T47D (cell line): Measurements from ENCODE around the gene HACD2.

ENCODE experiments used
- DNase-seq, 2 experiments: peaks; one replicate each; pipeline versions ENCODE4 v3.0.0 to v3.0.0-alpha.2; 2011 to 2012; ENCODE audit warnings: low read depth in 1 of 2, low spot score in 1 of 2
- JUND ChIP-seq: IDR thresholded peaks from 2 replicates; pipeline ENCODE4 v1.6.1; 2012; ENCODE audit warnings: low read depth
- in situ Hi-C: cut with HindIII; loops from 2 replicates; pipeline ENCODE4 v1.10.0; 2016; ENCODE audit warnings: low sequenced_read_pairs, low pct_unique_long_range_greater_than_20kb

The HACD2 gene

DNA sequence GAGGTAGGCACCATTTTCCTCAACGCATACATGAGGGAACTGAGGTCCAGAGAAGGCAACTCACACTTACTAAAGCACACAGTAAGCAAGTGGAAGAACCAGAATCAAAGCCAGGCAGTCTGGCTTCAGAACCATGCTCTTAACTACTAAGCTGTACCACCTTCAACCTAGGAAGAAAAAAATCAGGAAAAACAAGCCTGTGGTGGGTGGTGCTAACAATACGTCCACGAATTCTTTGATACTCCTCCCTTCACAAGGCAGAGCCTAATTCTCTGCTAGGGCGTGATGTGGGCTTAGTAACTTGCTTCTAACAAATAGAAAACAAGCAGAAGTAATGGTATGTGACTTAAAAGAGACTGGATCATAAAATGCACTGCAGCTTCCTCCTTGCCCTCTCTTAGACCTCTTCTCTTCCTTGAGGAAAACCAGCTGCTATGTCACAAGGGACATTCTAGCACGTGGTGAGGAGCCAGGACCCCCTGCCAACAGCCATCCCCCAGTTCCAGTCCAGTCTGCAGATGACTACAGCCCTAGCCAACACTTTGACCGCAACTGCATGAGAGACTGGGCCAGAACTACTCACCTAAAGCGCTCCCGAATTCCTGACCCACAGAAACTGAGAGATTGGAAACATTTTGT is 36.9 kb downstream of the HACD2 start:
- DNase-seq, result no peak

GRCh38 chr3:123546133-123546755 is 38.6 kb downstream of the HACD2 start:
- in situ Hi-C loops, result no loop called here
- no peak for TF ChIP-seq JUND
- no peak for DNase-seq

More for the DNA sequence above, 36.9 kb downstream of the HACD2 start:
- TF ChIP-seq JUND, result no peak
- in situ Hi-C loops, result no loop called here

GRCh38 chr3:123543950-123544349 is 40.9 kb downstream of the HACD2 start:
- in situ Hi-C loops, result no loop called here
- TF ChIP-seq JUND, result no peak
- DNase-seq, result no peak

DNA sequence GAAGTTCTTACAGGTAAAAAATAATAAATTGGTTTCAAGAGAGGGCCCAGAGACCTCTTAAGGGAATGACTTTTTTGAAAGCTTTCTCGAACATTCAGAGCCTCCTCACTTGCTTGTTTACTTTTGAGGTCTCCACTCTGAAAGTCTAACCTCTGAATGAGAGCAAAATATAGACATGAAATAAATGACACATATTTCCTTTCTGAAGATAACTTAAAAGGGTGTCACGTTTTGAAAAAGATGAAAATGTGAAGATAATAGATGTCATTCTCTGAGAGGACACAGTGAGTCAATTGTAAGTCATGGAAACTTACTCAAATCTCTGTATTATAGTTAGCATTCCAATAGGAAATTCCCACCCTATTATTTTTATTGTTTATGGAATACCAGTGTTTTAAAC is 44.6 kb downstream of the HACD2 start:
- TF ChIP-seq JUND, result no peak
- DNase-seq, result no peak
- in situ Hi-C loops, result no loop called here

DNA sequence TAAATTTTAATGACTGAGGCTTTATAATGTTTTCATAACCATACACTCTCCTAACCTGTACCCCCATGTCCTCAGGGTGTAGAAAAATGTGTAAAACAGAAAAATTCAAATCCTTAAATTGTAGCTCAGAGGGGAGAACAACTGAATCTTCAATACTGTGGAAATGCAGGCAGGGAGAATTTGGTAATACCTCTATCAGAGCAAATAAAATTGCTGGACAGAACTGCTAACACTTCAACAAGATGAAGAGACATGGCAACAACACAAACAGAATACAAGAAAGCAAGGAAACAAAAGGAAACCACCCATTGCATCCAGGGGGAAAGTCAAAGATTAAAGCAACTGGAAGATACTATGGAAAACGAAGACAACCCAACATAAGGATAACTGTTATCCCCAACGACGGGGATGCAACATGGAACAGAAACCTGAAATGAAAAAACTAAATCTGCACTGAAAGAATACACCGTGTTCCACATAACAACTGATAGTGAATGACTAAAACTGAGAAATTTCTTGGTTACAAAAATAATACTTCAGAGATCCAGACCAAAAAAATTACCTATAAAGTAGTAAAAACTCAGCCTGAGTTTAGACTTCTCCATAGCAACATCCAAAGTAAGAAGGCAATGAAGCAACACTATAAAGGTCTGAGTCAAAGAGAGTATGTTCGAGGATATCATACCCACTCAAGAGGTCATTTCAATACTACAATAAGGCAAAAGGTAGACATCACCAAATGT is 48.5 kb downstream of the HACD2 start:
- no peak for TF ChIP-seq JUND
- in situ Hi-C loops, result no loop called here
- no peak for DNase-seq

- no peak for TF ChIP-seq JUND
- no peak for DNase-seq
- in situ Hi-C loops, result no loop called here
Observed at GRCh38 chr3:123535580-123535979, 49.3 kb downstream of the HACD2 start.

GRCh38 chr3:123534264-123534663 is 50.6 kb downstream of the HACD2 start:
- in situ Hi-C loops, result no loop called here
- TF ChIP-seq JUND, result no peak
- DNase-seq, result no peak

DNA sequence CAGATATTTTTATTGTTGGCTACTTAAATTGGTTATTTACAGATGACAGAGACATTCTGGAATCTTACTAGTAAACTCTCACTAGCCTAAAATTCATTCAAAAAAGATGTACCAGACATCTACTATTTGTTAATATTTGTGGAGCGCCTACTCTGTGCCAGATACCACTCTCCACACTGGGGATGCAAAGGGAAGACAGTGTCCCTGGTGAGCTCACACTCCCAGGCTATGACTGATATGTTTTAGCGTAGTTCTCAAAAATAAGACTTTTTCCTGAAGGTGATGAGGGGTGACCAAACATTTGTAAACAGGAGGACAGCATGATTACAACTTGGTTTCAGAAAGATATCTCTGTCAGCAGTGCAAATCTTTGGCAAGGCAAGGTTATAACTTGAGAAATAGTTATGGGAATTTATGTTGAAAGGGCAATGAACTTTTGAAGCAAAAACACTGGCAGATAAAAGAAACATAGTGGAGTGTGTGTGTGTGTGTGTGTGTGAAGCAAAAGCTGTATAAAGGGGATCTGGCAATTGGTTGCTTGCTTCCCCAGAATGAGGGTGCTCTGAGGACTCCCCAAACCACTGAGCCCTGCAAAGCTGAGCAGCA is 51.2 kb downstream of the HACD2 start:
- DNase-seq, result no peak
- in situ Hi-C loops, result no loop called here
- TF ChIP-seq JUND, result no peak

DNA sequence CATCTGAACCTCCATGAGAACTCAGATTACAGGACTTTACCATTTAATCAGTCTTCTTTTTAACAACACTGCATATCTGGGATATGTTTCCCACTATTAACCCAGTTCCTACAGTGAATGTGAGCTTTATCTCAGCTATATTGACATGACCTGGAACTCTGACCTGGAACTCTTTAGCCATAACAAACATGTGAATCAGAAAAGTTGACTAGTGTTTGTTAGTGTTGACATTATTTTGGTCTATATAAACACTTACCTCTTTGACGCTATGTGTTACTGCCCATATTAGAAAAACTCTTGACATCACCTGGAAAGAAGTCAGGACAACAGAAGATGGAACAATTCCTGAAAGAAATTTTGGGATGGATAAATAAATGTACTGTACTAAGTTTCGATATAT is 56.7 kb downstream of the HACD2 start:
- no peak for TF ChIP-seq JUND
- DNase-seq, result no peak
- in situ Hi-C loops, result no loop called here

DNA sequence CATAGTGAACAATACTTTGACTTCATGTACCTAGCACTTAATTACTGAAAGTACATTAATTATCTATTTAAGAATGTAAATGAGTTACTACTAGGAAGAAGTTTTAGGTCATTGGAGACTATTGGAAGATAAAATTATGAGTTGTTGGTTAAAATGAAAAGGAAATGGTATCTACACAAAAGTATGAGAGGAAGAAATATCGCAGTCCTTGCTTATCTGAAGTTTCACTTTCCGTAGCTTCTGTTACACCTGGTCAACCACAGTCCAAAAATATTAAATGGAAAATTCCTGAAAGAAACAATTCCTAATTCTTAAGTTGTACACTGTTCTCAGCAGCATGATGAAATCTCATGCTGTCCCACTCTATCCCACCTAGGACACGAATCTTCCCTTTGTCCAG is 57.8 kb downstream of the HACD2 start:
- in situ Hi-C loops, result no loop called here
- DNase-seq, result no peak
- TF ChIP-seq JUND, result no peak

- in situ Hi-C loops, result no loop called here
- no peak for DNase-seq
- no peak for TF ChIP-seq JUND
Observed at GRCh38 chr3:123526474-123526873, 58.4 kb downstream of the HACD2 start.

DNA sequence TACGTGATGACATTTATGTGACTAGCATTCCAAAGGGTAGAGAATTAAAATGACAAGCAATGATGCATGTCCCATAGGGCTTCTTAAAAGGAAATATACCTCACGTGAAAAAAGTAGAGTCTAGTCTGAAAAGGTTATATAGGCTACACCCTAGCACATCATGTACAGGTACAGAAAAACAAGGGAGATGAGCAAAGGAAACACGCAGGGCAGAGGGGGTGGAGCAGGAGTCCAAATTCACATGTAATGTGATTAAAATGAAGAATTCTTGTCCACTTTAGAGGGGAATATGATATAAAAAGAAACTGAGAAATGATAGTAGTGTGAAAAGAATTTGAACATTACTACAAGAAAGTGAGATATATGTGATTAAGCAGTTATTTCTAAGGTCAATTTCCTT is 59.4 kb downstream of the HACD2 start:
- in situ Hi-C loops, result no loop called here
- no peak for TF ChIP-seq JUND
- no peak for DNase-seq

- no peak for DNase-seq
- in situ Hi-C loops, result no loop called here
- TF ChIP-seq JUND, result no peak
Observed at GRCh38 chr3:123524981-123525380, 59.9 kb downstream of the HACD2 start.

GRCh38 chr3:123523023-123523412 is 61.8 kb downstream of the HACD2 start:
- in situ Hi-C loops, result no loop called here

More at GRCh38 chr3:123523023-123523412, 61.8 kb downstream of the HACD2 start:
- DNase-seq, result no peak
- no peak for TF ChIP-seq JUND
